Pancreas (tissue), 10 donors: ENCODE results near the gene LYPD5. TPM values are rescaled to one million over a fixed set of nuclear protein-coding genes. Genes with fewer than 3 reads are reported as not detected.

Experiments
- ATAC-seq, 4 donors: fragments of 200-7000 bp; cut with Tn5 transposase; one replicate each; pipeline versions ENCODE4 v1.8.0 to v1.9.1; 2020; ENCODE audit warnings: mild to moderate bottlenecking in 4 of 4, moderate library complexity in 4 of 4
- DNase-seq, 6 donors: peaks; one replicate each; pipeline ENCODE4 v3.0.0-alpha.2; 2020
- FAIRE-seq: peaks from 2 replicates; lab custom pipeline; 2012; peaks lifted over from hg19 to GRCh38; lab: Jason Lieb, UNC
- H3K27ac ChIP-seq, 4 donors: fragments of 200-600 bp; sonication (generic); 1 replicate in 3 of 4; 2 replicates in 1 of 4; pipeline versions ENCODE4 v1.5.0 to v1.8.0; 2020
- H3K27me3 ChIP-seq, 4 donors: fragments of 200-600 bp; one replicate each; pipeline ENCODE4 v1.8.0; 2021
- H3K36me3 ChIP-seq, 3 donors: fragments of 200-600 bp; sonication (generic) in 1 of 3; one replicate each; pipeline versions ENCODE4 v1.5.0 to v1.8.0; 2020 to 2021
- H3K4me1 ChIP-seq, 3 donors: fragments of 200-600 bp; one replicate each; pipeline ENCODE4 v1.8.0; 2021
- H3K4me3 ChIP-seq, 4 donors: fragments of 200-600 bp; sonication (generic) in 2 of 4; one replicate each; pipeline versions ENCODE4 v1.5.0 to v1.8.0; 2020 to 2021
- H3K9me3 ChIP-seq, 4 donors: fragments of 200-600 bp; one replicate each; pipeline ENCODE4 v1.8.0; 2021
- WGBS, 2 donors: extraction: QIAGEN DNeasy Blood & Tissue Kit; methylation state at CpG; one replicate each; pipeline ENCODE4 v1.1.7; 2013; 5-methylcytosine and 5-hydroxymethylcytosine counted together
- intact Hi-C, 3 donors: fragments of 100-400 bp; cut with DNase I; formaldehyde crosslinking; loops; one replicate each; pipeline versions ENCODE4 v1.11.1 to v1.14.2; 2022
- polyA plus RNA-seq, 2 donors: library from polyadenylated mRNA; stranded (reverse); fragments of 200-250 nt; gene quantifications; one replicate each; pipeline ENCODE4 v1.2.3, GENCODE V29; 2013
- total RNA-seq, 6 donors: library from RNA; stranded (reverse); fragmentation: NEBNext Ultra II Directional in 4 of 6; extraction: Animal tissue kit (Norgen Biotek cat#: 25700) in 4 of 6; gene quantifications; one replicate each; pipeline versions ENCODE4 v1.2.1 to v1.2.4, GENCODE V29; 2021 to 2023
- TF ChIP-seq, protein P1 (sequence below), 4 donors: fragments of 200-600 bp; sonication (generic) in 3 of 4; IDR thresholded peaks; one replicate each; pipeline versions ENCODE4 v1.5.0 to v1.8.0; 2021; ENCODE audit warnings: antibody characterized with exemption in 4 of 4
- donor health status: healthy with polysubstance abuse.
- donor health status: DM: no; HTN: no; CAD: no; lungs with moderate emphysema.
- donor health status: DM: no; HTN: no; CAD: no.
- donor health status: control.
- donor health status: control.
- donor health status: Bipolar disorder and iron deficiency.
- donor health status: DM: yes; HTN: yes; CAD: no.
- donor health status: DM: no; HTN: no; CAD: no.
- donor health status: DM: no; HTN: no; CAD: no.
- donor health status: DM: yes; HTN: yes; CAD: no.

LYPD5 gene
- total and polyA plus RNA-seq, 8 donors = 0.09 to 1.2 (median 0.34) TPM

DNA sequence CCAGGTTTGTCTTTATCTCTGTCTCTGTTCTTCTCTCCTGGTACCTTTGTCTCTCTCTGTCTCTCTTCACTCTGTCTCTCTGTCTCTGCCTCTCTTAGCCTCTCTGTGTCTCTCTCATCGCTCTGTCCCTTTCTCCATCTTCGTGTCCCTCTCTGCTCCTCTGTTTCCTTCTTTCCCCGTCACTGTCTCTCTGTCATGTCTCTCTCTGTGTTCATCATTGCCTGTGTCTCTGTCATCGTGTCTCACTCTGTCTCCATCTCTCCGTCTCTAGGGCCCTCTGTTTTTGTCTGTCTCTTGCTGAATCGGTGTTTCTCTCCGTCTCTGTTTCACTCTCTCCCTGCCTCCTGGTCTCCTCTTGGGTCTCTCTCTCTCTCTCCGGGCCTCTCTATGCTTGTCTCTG is 18.6 kb downstream of the LYPD5 start:
- Histone ChIP-seq H3K27ac (no peak overlapping the region), H3K4me1 (no peaks in the 10 kb centered on the region), H3K27me3 (no peaks in the 10 kb centered on the region), H3K9me3 (no peaks in the 10 kb centered on the region), H3K36me3 (no peaks in the 10 kb centered on the region), H3K4me3 (no peak overlapping the region)
- intact Hi-C loops = loop anchor here in 2 of 3 donors (5.0 kb wide), 2 partner anchors 36 to 41 kb away; no protein-coding TSS in a partner anchor
- 60 to 76% methylated on average over 8 of the region's 8 CpGs for WGBS, 2 donors
- TF ChIP-seq, protein P1, sequence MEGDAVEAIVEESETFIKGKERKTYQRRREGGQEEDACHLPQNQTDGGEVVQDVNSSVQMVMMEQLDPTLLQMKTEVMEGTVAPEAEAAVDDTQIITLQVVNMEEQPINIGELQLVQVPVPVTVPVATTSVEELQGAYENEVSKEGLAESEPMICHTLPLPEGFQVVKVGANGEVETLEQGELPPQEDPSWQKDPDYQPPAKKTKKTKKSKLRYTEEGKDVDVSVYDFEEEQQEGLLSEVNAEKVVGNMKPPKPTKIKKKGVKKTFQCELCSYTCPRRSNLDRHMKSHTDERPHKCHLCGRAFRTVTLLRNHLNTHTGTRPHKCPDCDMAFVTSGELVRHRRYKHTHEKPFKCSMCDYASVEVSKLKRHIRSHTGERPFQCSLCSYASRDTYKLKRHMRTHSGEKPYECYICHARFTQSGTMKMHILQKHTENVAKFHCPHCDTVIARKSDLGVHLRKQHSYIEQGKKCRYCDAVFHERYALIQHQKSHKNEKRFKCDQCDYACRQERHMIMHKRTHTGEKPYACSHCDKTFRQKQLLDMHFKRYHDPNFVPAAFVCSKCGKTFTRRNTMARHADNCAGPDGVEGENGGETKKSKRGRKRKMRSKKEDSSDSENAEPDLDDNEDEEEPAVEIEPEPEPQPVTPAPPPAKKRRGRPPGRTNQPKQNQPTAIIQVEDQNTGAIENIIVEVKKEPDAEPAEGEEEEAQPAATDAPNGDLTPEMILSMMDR (IDR thresholded peaks at IDR 0.05) = no peak
- DNase-seq = no peak
- no peak for ATAC-seq
- no peak for FAIRE-seq

DNA sequence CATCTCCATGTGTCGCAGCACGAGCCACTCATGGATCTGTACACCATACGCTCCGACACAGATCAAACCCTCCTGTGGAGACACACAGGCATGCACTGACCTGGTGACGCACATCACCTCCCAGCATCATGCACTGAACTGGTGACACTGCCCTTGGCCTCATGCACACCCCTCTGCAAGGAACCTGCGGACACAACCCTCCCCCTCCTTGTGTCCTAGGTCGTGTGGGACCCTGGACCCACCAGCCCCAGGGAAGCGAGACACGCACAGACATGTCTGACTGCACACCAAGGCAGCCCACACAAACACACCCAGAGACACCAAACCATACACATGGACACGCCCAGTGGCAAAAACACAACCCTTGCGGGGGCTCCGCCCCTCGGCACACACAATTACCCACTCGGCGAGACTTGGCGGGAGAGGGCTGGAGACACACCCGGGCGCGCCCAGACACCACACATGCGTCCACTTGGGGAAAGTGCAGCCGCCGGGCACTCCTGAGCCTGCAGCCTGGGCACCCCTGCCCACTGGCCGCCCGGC is 19.5 kb downstream of the LYPD5 start:
- Histone ChIP-seq H3K36me3 (no peaks in the 10 kb centered on the region), H3K9me3 (no peaks in the 10 kb centered on the region), H3K4me1 (no peaks in the 10 kb centered on the region), H3K27ac (no peak overlapping the region), H3K27me3 (no peaks in the 10 kb centered on the region), H3K4me3 (no peak overlapping the region)
- TF ChIP-seq, protein P1 (IDR thresholded peaks at IDR 0.05) = no peak
- intact Hi-C loops = loop anchor here in 2 of 3 donors (5.0 kb wide), 2 partner anchors 35 to 40 kb away; no protein-coding TSS in a partner anchor
- ATAC-seq (peak in 1 of 4 donors; percentile 8), FAIRE-seq (no peak), DNase-seq (no peak)
- WGBS, 2 donors = 54 to 72% methylated on average over 24 of the region's 24 CpGs

DNA sequence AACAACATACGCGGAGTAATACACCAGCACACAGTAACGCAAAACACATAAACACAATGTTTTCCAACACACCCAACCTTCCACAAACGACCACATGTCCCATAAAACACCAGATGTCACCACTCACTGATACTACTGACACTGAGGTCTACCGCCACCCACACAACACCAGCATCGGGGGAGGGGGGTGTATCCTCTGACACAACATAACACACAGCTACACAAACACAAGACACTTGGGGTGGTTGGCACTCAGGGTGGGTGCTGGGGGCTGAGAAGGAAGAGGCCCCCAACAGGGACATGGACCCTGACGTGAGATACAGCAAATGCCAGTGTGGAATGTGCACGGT is 20.0 kb downstream of the LYPD5 start:
- FAIRE-seq = no peak
- no peak for DNase-seq
- ATAC-seq = no peak
- TF ChIP-seq, protein P1 (IDR thresholded peaks at IDR 0.05) = no peak
- no peak overlapping the region for H3K27ac ChIP-seq
- H3K4me3 ChIP-seq = no peak overlapping the region
- no peaks in the 10 kb centered on the region for H3K4me1 ChIP-seq
- H3K9me3 ChIP-seq = no peaks in the 10 kb centered on the region
- H3K27me3 ChIP-seq = no peaks in the 10 kb centered on the region
- WGBS, 2 donors = 44 to 54% methylated on average over 8 of the region's 8 CpGs
- intact Hi-C loops = loop anchor here in 2 of 3 donors (5.0 kb wide), 2 partner anchors 35 to 40 kb away; no protein-coding TSS in a partner anchor
- H3K36me3 ChIP-seq = no peaks in the 10 kb centered on the region

DNA sequence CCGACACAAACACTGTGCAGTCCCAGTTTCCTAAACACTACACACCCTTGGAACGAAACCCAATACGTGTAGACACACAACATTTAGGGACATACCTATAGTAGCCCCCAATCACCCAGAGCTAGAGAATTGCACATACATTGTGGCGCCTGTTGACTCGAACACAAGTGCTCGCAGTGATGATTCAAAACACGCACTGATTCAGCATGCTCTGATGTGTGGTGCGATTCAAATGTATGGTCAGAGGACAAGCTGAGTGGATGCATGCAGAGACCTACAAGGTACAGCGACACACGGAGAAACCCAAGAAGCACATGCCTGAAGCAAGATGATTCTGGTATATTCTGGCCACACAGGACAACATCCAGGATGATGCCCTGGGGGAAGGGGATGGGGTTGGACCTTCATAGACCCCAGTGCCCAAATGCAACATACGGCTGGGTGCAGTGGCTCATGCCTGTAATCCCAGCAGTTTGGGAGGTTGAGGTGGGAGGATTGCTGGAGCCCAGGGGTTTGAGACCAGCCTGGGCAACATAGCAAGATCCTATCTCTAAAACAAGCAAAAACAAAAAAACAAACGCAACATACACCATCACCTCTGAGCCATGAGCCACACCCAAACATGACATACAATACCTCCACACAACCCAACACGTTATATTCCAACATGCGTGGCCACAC is 20.5 kb downstream of the LYPD5 start:
- ATAC-seq = no peak
- no peaks in the 10 kb centered on the region for H3K27me3 ChIP-seq
- intact Hi-C loops = loop anchor here in 2 of 3 donors (5.0 kb wide), 2 partner anchors 34 to 39 kb away; no protein-coding TSS in a partner anchor
- WGBS, 2 donors = 63 to 80% methylated on average over 14 of the region's 14 CpGs
- no peak overlapping the region for H3K27ac ChIP-seq
- TF ChIP-seq, protein P1 (IDR thresholded peaks at IDR 0.05) = no peak
- H3K36me3 ChIP-seq = no peaks in the 10 kb centered on the region
- H3K4me3 ChIP-seq = no peak overlapping the region
- H3K4me1 ChIP-seq = no peaks in the 10 kb centered on the region
- H3K9me3 ChIP-seq = no peaks in the 10 kb centered on the region
- no peak for DNase-seq
- no peak for FAIRE-seq
